IPS-20b (cell line): Measurements from ENCODE around the gene RCOR1.
"Not testable (repeated sequence)": the region's sequence is repeated elsewhere in the genome, so short reads cannot be mapped to it uniquely, and the experiment has no call there.

Experiments
- H3K27ac ChIP-seq: one replicate; pipeline ENCODE4 v1.5.1; 2013; ENCODE audit warnings: low read length
- H3K27me3 ChIP-seq: 2 replicates; pipeline ENCODE4 v1.6.1; 2013; ENCODE audit warnings: mild to moderate bottlenecking, low read length, inconsistent platforms; ENCODE audit not compliant: insufficient read depth
- H3K36me3 ChIP-seq: 2 replicates; pipeline ENCODE4 v1.6.1; 2013; ENCODE audit warnings: low read depth, mild to moderate bottlenecking, inconsistent platforms, low read length, moderate library complexity; ENCODE audit not compliant: insufficient read depth
- H3K4me1 ChIP-seq: 2 replicates; pipeline ENCODE4 v1.6.1; 2013; ENCODE audit warnings: mild to moderate bottlenecking, control low read depth, inconsistent platforms, low read length, moderate library complexity; ENCODE audit not compliant: insufficient read depth
- H3K4me3 ChIP-seq: 2 replicates; pipeline ENCODE4 v1.5.1; 2013; ENCODE audit warnings: mild to moderate bottlenecking, low read length, inconsistent platforms
- H3K9ac ChIP-seq: 2 replicates; pipeline ENCODE4 v1.6.1; 2013; ENCODE audit warnings: low read depth, mild to moderate bottlenecking, inconsistent platforms, low read length, moderate library complexity
- H3K9me3 ChIP-seq: 2 replicates; pipeline ENCODE4 v1.6.1; 2013; ENCODE audit warnings: mild to moderate bottlenecking, low read depth, low read length, inconsistent platforms; ENCODE audit not compliant: insufficient read depth

The RCOR1 gene

DNA sequence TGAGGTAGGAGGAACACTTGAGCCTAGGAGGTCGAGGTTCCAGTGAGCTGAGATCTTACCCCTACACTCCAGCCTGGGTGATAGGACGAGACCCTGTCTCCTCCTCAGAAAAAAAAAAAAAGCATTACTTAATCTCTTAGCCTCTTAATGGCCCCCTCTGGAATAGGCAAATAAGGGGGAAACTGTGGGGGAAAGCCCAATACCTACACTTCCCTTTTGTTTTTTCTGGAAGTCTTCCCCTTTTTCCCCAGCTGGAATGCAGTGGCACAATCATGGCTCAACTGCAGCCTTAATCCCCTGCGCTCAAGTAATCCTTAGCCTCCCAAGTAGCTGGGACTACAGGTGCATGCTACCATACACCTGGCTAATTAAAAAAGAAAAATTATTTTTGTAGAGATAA is 32.2 kb downstream of the RCOR1 start:
- Histone ChIP-seq H3K9ac (no peak overlapping the region), H3K4me3 (no peak overlapping the region), H3K4me1 (peaks cover 18% of the 10 kb centered on the region; the same call in 1 of the 2 replicates), H3K36me3 (0 out of 2 replicates have a peak, but pooled peaks cover 3% of the 10 kb centered on the region), H3K27me3 (no peaks in the 10 kb centered on the region), H3K27ac (no peak overlapping the region), H3K9me3 (no peaks in the 10 kb centered on the region)

DNA sequence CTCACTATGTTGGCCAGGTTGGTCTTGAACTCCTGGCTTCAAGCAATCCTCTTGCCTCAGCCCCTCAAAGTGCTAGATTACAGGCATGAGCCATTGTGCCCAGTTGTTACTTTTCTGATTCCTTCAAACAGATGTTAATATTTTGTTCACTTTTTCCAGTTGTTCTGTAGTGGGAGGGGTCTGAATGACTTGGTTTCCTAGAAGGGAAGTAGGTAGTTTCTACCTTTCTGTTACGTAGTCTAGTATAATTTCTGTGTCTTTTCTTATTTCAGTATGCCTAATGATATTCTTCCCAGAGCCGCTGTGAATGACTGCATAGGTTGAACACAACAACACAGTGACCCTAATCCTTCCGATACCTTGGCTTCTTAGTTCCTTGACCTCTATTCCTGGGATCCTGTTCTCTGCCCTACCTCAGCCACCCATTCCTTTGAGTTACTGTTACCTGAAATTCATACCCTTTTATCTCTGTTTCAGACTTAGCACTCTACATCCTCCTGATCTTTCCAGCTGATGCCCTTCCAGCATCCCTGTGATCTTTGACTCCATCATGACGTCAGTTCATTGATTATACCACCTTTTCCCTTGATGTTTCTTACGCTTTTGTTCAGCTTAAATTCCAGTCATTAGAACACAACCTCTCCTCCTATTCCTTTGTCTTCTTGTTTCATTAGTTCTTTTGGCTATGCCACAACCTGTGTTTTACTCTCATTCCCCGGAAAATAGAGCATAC is 33.3 kb downstream of the RCOR1 start:
- H3K4me3 ChIP-seq, result no peak overlapping the region
- H3K27me3 ChIP-seq, result no peaks in the 10 kb centered on the region
- no peak overlapping the region for H3K9ac ChIP-seq
- no peaks in the 10 kb centered on the region for H3K36me3 ChIP-seq
- H3K9me3 ChIP-seq, result no peaks in the 10 kb centered on the region
- peaks cover 29% of the 10 kb centered on the region for H3K4me1 ChIP-seq
- no peak overlapping the region for H3K27ac ChIP-seq

DNA sequence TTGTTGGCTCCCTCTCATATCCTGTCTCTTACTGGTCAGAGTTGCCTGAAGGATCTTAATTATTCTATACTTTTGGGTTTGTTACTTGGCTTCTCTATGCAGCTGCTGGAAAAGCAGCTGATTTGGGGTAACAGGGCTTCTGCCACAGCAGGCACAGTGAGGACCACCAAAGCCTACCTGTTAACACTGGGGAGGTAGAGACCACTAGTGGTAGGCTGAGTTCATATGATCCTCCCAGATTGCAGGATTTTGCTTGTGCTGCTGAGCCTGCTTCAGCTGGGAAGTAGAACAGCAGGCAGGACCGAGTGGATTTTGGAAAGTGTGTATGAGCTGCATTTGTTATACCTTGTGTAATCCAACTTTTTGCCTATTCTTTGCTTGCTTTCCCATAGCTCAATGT is 34.1 kb downstream of the RCOR1 start:
- no peak overlapping the region for H3K27ac ChIP-seq
- no peaks in the 10 kb centered on the region for H3K9me3 ChIP-seq
- no peak overlapping the region for H3K4me3 ChIP-seq
- peaks cover 30% of the 10 kb centered on the region for H3K4me1 ChIP-seq
- no peaks in the 10 kb centered on the region for H3K36me3 ChIP-seq
- no peak overlapping the region for H3K9ac ChIP-seq
- no peaks in the 10 kb centered on the region for H3K27me3 ChIP-seq

DNA sequence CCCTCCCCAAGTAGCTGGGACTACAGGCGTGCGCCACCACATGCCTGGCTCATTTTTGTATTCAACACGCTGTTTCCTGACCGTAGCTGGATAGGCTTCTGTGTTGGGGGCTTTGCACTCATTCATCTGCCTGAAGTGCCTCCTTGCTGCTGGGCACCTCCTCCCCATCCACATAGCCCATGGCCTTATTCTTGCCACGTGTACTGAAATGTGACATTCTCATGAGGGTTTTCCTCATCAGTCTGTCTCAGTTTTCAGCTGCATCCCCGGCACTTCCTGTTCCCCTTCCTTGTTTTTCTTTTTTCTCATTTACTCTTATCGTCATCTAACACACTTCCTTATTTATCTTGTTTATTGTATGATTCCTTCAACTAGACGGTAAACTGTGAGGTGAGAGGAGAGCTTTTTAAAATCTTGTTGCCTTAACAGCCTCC is 36.6 kb downstream of the RCOR1 start:
- H3K27ac ChIP-seq, result peak overlapping the region; percentile 61
- H3K4me3 ChIP-seq, result no peak overlapping the region
- peaks cover 17% of the 10 kb centered on the region for H3K4me1 ChIP-seq
- no peaks in the 10 kb centered on the region for H3K9me3 ChIP-seq
- no peak overlapping the region for H3K9ac ChIP-seq
- no peaks in the 10 kb centered on the region for H3K36me3 ChIP-seq
- H3K27me3 ChIP-seq, result no peaks in the 10 kb centered on the region

DNA sequence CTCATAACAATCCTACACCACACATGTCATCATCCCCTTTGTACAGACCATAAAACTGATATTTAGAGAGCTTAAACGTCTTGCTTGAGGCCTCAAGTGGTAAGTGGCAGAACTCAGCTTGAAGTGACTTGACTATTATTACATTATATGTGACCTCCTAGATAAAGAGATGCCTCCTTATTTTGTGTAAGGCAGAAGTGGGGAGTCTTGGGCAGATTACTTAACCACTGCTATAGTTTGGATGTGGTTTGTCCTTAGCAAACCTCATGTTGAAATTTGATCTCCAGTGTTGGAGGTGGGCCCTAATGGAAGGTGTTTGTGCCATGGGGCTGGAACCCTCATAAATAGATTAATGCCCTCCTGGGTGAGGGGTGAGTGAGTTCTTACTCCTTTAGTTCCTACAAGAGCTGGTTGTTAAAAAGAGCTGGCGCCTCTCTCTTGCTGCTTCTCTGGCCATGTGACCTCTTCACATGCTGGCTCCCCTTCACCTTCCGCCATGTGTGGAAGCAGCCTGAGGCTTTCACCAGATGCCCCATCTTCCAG is 37.4 kb downstream of the RCOR1 start:
- peak overlapping the region; percentile 7; the same call in 1 of the 2 replicates for H3K9ac ChIP-seq
- peak overlapping the region; percentile 61 for H3K27ac ChIP-seq
- peak overlapping the region; percentile 15 for H3K4me3 ChIP-seq
- H3K27me3 ChIP-seq, result no peaks in the 10 kb centered on the region
- no peaks in the 10 kb centered on the region for H3K9me3 ChIP-seq
- H3K4me1 ChIP-seq, result peaks cover 17% of the 10 kb centered on the region
- no peaks in the 10 kb centered on the region for H3K36me3 ChIP-seq

DNA sequence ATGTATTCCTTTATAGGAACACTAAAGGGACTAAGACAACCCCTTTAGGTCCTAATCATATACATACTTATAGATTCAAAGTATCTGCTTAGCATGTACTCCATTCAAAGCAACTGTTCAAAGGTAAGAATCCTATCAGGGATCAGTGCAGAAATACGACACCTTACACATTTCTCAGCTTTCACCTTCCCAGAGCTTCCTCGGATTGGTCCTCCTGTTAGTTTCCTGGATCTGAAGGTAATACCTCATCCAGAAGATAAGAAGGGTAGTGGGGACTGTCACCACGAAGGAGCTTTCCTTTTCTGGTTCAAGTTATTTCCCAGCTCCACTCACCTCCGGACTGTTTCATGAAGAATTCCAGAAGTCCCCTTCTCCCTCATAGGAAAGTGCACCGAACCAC is 38.0 kb downstream of the RCOR1 start:
- Histone ChIP-seq H3K4me1 (peaks cover 17% of the 10 kb centered on the region), H3K9me3 (no peaks in the 10 kb centered on the region), H3K27ac (peak overlapping the region; percentile 1), H3K4me3 (peak overlapping the region; percentile 6; the same call in 1 of the 2 replicates), H3K9ac (no peak overlapping the region), H3K36me3 (no peaks in the 10 kb centered on the region), H3K27me3 (no peaks in the 10 kb centered on the region)

DNA sequence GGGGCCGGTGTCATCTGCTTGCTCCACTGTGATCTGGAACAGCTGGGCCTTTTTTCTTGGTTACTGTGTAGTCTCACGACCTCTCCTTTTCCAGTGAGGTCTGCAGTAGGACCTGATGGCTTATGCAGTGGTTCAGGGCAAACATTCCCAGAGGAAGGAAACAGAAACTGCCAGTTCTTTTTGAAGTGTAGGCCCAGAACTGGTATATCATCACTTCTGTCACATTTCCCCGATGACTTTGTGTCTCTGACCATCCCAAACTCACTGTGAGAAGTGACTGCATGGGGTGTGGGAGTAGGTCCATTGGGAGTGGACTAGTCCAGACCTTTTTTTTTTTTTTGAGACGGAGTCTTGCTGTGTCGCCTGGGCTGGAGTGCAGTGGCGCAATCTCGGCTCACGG is 38.4 kb downstream of the RCOR1 start:
- peak overlapping the region; percentile 1 for H3K27ac ChIP-seq
- H3K9me3 ChIP-seq, result no peaks in the 10 kb centered on the region
- peaks cover 17% of the 10 kb centered on the region for H3K4me1 ChIP-seq
- no peaks in the 10 kb centered on the region for H3K36me3 ChIP-seq
- no peaks in the 10 kb centered on the region for H3K27me3 ChIP-seq
- no peak overlapping the region for H3K9ac ChIP-seq
- no peak overlapping the region; the same call in 1 of the 2 replicates for H3K4me3 ChIP-seq

DNA sequence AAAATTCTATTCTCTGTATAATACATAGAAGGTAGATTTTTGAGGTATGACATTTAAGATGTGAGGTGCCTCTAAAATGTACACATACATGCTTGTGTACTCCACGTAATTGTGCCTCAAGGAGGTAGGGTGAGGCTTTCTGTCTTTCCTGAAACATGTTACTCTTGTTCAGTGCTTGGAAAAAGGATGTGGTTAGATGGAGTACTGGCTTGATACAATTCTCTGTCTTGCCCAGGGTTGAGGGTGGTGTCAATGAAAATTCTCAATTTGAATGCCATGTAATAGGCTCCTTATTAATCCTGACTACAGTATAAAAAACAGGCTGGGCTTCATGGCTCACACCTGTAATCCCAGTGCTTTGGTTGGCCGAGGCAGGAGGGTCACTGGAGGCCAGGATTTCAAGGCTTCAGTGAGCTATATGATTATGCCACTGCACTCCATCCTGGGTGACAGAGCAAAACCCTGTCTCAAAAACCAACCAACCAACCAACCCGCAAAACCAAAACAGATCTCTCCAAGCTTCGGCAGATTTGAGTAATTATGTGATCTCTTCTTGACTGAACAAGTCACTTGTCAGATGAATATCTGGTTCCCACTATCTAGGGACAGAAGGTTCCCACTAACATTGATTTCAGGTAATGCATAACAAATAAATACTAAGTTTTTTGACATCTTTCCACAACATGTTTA is 41.6 kb downstream of the RCOR1 start:
- Histone ChIP-seq H3K36me3 (no peaks in the 10 kb centered on the region), H3K9me3 (no peaks in the 10 kb centered on the region), H3K9ac (no peak overlapping the region), H3K27me3 (no peaks in the 10 kb centered on the region), H3K4me3 (no peak overlapping the region), H3K27ac (no peak overlapping the region), H3K4me1 (peaks cover 17% of the 10 kb centered on the region)

DNA sequence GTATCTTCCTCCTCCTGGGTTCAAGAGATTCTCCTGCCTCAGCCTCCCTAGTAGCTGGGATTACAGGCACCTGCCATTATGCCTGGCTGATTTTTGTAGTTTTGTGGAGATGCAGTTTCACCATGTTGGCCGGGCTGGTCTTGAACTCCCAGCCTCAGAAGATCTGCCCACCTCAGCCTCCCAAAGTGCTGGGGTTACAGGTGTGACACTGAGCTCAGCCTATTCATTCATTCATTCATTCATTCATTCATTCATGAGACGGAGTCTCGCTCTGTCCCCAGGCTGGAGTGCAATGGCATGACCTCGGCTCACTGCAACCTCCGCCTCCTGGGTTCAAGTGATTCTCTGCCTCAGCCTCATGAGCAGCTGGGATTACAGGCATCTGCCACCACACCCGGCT is 47.2 kb downstream of the RCOR1 start:
- H3K4me1 ChIP-seq, result peaks cover 13% of the 10 kb centered on the region
- not testable (repeated sequence) for H3K9ac ChIP-seq, H3K9me3 ChIP-seq, H3K36me3 ChIP-seq, H3K27me3 ChIP-seq, H3K27ac ChIP-seq, H3K4me3 ChIP-seq

DNA sequence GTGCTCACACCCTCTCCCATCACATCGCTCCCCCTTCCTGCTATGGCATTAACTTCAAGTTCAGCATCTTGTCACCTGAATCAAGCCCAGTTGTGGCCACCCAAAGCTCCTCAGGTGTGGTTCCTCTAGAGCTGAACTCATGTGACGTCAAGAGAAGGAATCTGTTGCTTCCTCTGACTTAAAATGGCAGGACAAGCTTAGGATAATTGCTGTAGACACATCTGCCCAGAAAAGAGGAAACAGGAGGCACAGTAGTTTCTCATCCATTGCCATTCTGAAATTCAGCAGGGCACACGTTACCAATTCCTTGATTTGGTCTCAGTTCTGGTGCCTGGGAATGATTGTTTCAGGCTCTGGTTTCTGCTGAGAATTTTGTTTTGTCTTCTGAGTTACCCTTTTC is 52.1 kb downstream of the RCOR1 start:
- H3K9ac ChIP-seq, result no peak overlapping the region
- H3K27ac ChIP-seq, result no peak overlapping the region
- no peaks in the 10 kb centered on the region for H3K9me3 ChIP-seq
- H3K27me3 ChIP-seq, result no peaks in the 10 kb centered on the region
- no peaks in the 10 kb centered on the region for H3K36me3 ChIP-seq
- peaks cover 25% of the 10 kb centered on the region for H3K4me1 ChIP-seq
- no peak overlapping the region for H3K4me3 ChIP-seq

DNA sequence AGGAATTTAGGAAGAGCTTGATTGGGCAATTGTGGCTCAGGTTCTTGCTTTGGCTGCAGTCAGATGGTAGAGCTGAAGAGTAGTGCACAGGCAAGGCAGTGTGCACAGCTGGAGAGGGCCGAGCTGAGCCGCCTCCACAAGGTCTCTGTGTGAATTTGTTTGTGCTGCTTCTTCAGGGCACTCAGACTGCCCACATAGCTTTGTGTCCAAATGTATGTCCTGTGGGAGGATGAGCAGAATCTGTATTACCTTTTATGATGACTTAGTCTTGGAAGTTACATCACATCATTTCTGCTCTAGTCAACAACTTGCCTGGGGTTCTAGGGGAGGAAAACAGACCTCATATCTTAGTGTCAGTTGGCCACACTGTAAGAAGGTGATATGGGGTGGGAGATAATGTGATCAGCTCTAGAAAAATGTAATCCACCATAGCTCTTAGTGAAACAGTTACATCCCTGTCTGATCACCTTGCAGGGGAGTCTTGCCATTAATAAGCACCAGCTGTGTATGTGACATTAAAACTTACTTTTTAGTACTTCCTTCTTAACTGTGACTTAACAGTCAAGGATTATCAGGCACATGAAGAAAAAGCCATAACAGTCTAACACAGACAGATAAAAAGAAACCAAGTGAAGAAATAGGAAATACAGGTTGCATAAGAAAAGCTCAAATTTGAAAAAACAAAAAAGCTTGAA is 53.4 kb downstream of the RCOR1 start:
- H3K4me1 ChIP-seq, result peaks cover 25% of the 10 kb centered on the region
- H3K4me3 ChIP-seq, result no peak overlapping the region
- no peak overlapping the region for H3K27ac ChIP-seq
- H3K36me3 ChIP-seq, result no peaks in the 10 kb centered on the region
- H3K9me3 ChIP-seq, result no peaks in the 10 kb centered on the region
- no peak overlapping the region for H3K9ac ChIP-seq
- no peaks in the 10 kb centered on the region for H3K27me3 ChIP-seq
